ENCODE data around the gene KIAA1549.
"Not testable (repeated sequence)": the region's sequence is repeated elsewhere in the genome, so short reads cannot be mapped to it uniquely, and the experiment has no call there.

KIAA1549 gene

DNA sequence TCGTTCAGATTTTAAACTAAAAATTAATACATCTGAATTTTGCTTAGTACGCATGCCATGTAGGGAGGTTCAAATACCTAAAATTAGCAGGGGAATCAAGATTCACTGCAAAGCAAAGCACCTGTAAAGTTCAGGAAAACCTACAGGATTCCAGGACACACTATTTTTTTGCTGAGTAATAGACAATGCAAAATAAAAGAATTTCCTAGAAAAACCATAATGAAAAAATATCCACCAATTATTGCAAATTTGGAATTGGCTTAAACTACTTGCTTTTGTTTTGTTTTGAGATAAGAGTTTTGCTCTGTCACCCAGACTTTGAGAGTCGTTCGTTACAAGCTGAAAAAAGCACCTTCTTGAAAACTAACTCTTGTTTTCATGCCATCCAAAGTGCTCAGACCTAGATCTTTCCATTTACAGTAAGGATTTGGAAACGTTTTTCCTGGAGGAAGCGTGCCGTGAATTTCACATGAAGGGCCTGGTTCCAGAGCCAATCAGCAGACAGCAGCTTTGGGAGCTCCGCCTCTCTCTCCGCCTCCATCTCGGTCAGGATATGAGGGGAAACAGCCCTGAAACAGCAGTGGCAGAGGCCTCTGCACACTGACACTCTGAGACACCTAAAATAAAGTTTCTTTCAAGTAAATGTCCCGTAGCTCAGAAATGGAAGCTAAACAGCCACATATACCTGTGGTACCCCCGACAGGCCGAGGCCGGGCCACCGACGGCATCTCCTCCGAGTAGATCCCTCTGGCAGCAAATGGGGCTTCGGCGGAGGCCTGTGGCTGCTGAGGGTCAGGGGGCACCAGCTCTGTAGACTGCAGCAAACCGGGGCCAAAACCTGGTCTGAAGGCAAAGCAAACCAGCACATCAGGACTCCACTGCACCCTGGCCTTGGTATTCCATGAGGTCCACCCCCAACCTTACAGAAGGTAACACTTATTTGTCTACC lies 137.3 kb downstream of the KIAA1549 start:
- DNase-seq = no peak

DNA sequence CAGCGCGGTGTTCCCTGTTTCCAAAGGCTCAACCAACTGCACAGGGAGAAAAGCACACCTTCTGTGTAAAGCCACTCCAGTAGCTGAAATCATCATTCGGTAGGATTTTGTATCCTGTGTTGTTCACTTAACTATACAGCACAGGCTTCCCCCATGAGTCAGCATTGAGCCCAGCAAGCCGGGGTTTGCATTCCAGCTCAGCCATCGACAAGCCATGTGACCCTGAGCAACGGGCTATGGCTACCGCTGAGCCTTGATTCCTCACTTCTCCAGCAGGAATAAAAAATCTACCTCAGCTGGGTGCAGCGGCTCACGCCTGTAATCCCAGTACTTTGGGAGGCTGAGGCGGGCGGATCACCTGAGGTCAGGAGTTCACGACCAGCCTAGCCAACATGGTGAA lies 139.1 kb downstream of the KIAA1549 start:
- DNase-seq = peak; percentile 68

DNA sequence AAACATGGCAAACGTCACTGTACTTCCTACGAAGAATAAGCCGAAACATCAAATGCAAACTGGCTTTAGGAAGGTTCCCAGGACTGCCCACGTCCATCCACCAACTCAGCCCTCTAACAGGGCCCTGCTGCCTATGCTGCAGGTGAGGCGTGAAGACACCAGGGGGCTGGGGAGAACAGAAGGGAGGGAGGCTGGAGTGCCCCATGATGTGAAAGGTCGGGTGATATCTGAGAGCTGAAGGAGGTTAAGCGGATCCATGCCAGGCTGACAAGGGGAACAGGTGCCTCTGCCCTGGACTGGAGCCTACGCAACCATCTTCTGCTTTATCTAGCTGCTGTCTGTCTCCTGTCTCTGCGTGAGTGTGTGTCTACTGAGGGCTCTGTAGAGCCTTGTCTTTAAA lies 143.0 kb downstream of the KIAA1549 start:
- DNase-seq = no peak

DNA sequence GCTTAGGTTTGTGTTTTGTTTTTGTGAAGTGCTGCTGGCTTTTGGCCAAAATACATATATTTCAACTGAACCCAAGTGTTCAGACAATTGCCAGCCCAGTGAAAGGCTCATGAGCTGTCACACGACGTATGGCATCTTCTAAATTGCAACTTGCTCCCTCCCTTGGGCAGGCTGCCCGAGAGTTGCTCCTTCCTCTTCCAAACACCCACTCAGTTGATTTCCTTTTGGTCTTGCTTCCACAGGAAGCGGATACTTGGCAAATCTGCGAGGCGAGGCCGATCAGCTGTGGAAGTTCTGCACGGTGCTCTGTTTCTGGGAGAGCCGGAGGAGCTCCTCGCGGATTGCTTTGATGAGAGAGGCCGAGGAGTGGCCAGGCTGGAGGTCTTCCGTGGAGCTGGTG lies 143.6 kb downstream of the KIAA1549 start:
- DNase-seq = no peak

DNA sequence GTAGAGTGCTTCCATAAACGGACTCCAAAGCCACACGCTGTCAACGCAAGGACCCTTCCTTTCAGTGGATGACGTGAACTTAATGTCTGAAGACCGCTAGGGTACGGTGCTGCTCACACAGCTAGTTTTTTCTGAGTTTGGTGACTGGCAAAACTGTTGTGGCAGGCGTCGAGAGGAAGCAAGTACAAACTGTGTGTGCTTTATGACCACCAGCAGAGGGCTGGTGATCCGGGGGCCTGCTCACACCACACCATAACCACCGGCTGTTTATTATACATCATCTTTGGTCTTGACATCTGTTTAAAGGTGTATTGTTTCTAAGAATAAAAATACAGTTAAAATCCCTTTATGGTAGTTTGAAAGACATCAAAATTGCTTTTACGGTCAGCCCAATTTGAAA lies 146.1 kb downstream of the KIAA1549 start:
- no peak for DNase-seq

DNA sequence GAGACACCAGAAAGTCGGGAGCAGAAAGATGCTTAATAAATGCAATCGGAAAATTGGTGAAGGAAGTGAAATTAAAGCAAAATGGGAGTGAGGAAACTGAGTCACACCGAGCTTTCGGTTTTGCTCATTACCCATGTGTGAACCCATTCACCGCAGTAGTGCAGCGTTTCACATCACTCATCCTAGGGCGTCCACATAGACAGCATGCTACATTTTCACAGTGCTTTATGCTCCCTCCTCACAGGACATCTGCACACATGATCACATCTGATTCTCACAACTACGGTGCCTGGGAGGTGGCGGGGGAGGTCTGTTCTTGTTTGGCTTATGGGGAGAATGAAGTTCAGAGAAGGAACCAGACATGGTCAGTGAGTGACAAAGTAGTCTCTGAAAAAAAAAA lies 146.6 kb downstream of the KIAA1549 start:
- no peak for DNase-seq

DNA sequence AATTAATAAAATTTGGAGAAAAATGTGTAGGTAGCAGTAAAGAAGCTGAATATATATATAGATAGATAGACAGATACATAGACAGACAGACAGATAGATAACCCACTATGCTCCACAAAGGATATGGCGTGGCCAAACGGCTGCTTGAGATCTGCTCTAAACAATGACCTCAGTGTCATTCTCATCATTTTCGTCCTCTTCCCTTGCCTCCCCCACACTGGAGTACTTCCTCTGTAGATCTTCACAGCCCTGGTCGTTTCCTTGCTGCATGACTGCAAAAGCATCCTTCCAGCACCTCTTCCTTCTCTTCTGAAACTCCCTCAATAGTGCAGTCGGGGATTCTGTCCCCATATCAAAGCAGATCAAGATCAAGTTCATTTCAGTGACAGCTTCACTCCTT lies 147.6 kb downstream of the KIAA1549 start:
- DNase-seq = no peak

DNA sequence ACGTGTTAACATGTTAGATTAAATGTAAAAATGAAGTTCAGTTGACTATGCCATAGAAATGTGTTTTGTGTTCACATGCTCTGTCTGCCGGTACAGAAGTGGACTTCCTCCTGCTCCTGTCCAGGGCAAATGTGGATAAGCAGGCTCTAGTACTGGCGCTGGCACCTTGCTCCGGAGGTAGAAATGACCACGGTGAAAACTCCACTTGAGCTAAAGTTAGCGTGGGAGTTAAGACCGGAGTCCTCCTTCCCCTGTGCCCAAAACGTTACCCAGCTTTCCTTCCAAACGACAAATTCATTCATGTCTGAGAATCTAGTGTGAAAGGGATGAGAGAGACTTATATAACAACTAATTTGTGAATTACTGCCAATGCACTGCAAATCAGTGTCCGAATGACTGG lies 148.2 kb downstream of the KIAA1549 start:
- DNase-seq = no peak

DNA sequence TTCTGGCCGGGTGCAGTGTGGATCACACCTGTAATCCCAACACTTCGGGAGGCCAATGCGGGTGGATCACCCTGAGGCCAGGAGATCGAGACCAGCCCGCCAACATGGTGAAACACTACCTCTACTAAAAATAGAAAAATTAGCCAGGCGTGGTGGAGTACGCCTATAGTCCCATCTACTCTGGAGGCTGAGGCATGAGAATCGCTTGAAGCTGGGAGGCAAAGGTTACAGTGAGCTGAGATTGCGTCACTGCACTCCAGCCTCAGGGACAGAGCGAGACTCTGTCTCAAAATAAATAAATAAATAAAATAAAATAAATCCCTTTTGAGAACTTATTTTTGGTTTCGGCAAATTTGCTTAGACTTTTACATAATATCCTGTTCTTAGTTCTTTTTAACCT lies 151.9 kb downstream of the KIAA1549 start:
- no peak for DNase-seq

DNA sequence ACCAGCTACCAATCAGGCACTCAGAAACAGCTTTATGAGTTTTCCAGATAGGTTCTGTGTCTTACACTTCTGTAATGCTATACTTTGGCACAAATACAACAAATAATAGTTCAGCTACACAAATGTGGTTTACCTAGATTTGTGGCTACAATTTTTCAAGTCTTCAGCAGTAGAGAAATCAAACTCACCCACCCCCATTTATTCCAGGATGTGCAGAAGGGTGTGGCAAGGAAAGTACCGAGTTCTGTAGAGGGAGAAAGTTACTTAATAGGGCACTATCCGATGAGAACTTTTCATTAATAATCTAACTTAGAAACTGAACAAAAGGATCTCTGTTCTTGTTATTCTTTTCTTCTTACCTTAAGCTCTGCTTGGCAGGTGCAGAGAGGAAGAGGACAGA lies 152.9 kb downstream of the KIAA1549 start:
- DNase-seq = no peak

DNA sequence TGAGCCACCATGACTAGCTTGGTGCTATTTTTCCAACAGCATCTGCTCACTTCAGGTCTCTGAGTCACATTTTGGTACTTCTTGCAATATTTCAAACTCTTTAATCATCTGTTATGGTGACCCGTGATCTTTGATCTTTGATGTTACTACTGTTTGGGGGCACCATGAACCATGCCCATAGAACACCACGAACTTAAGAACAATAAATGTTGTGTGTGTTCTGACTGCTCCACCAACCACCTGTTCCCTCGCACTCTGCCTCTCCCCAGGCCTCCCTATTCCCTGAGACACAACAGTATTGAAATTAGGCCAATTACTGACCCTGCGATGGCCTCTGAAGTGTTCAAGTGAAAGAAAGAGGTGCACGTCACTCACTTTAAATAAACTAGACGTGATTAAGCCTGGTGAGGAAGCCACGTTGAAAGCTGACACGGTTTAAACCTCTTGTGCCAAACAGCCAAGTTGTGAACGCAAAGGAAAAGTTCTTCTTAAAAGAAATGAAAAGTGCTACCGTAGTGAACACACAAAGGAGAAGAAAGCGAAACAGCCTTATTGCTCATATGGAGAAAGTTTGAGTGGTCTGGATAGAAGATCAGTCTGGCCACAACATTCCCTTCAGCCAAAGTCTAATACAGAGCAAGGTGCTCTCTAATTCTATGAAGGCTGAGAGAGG lies 156.0 kb downstream of the KIAA1549 start:
- DNase-seq = no peak

DNA sequence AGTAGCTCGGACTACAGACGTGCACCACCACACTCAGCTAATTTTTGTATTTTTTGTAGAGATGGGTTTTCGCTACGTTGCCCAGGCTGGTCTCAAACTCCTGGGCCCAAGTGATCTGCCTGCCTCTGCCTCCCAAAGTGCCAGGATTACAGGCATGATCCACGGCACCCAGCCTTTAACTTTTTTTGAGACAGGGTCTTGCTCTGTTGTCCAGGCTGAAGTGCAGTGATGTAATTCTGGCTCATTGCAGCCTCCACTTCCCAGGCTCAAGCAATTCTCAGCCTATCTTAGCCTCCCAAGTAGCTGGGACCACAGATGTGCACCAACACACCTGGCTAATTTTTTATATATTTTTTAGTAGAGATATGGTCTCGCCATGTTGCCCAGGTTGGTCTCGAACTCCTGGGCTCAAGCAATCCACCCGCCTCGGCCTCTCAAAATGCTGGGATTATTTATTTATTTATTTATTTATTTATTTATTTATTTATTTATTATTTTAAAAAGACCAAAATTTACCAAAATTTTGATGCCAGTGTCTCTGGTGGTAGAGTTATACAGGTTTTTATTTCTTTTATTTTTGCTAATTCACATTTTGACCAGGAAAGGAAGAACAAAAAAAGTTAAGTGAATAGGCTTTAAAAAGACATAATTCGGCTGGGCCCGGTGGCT lies 158.2 kb downstream of the KIAA1549 start:
- no peak for DNase-seq

DNA sequence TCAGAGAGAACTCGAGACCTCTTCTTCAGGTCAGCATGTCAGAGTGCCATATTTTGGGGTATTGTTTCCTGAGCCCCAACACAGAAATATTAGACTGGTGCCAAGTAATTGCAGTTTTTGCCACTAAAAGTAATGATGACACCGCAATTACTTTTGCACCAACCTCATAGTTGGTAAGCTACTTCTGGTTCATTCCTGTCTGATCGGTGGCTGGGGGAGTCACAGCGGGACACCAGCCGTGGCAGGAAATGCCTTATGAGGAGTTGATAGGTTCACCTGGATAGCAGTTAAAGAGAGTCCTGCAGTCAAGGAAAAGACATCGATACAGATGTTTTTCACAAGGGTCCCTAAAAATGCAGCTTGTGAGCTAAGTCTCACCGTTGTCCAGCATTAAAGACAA lies 159.3 kb downstream of the KIAA1549 start:
- DNase-seq = no peak

DNA sequence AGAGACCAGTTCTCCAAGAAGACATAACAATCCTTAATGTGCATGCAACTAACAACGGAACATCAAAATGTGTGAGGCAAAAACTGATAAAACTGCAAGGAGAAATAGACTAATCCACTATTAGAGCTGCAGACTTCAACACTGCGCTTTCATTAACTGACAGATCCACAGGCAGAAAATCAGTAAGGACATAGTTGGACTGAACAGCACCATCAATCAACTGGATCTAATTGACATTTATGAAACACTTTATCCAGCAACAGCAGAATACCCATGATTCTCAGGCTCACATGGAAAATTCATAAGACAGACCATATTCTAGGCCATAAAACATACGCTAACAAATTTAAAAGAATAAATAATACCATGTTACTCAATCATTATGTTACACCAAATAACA lies 161.6 kb downstream of the KIAA1549 start:
- DNase-seq = no peak

DNA sequence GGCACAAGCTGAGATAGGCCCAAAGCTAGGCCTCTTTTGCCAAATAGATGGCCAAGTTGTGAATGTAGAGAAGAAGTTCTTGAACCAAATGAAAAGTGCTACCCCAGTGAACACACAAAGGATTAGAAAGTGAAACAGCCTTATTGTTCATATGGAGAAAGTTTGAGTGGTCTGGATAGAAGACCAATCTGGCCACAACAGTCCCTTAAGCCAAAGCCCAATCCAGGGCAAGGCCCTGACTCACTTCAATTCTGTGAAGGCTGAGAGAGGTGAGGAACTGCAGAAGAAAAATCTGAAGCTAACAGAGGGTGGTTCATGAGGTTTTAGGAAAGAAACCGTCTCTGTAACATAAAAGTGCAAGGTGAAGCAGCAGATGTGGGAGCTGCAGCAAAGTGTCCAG lies 164.5 kb downstream of the KIAA1549 start:
- no peak for DNase-seq

DNA sequence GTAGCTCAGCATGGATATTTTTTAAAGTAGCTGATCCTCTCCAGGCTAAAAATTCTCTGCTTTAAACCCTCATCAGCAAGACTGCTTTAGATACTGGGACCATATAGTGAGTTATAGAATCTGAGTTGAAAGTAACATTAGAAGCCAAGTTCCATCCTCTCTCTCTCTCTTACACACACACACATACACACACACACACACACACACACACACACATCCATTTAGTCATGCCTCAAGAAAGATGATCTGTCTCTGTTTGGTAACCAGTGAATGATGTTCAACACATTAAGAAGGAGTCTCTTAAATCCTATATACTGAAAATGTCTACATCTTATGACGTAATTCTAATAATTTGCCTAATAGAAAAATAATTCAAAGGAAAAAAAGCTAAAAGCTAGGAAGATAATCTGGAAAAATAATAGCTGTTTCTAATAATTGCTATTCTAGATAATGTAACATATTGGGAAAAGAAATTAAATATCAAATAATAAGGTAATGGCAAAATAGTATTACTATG lies 166.3 kb downstream of the KIAA1549 start:
- DNase-seq = no peak

DNA sequence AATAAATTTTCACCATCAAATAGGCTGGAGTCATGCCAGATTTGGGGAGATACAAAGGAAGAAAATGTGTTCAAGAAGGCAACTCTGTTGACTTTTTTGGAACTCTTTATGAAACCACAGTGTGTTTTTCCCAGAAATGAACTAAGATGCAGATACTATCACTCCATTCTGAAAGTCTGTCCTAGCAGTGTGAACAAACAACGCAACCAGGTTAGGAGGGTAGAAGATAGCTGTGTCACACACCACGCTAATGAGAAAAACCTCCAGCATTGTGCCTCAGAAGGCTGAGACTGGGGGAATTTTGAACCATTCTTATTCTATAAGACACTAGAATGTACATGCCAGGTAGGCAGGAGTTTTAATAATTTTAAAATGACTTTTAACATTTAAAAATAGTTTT lies 167.2 kb downstream of the KIAA1549 start:
- no peak for DNase-seq

DNA sequence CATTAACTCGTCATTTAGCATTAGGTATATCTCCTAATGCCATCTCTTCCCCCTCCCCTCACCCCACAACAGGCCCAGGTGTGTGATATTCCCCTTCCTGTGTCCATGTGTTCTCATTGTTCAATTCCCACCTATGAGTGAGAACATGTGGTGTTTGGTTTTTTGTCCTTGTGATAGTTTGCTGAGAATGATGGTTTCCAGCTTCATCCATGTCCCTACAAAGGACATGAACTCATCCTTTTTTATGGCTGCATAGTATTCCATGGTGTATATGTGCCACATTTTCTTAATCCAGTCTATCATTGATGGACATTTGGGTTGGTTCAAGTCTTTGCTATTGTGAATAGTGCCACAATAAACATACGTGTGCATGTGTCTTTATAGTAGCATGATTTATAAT lies 169.9 kb downstream of the KIAA1549 start:
- DNase-seq = not testable (repeated sequence)

DNA sequence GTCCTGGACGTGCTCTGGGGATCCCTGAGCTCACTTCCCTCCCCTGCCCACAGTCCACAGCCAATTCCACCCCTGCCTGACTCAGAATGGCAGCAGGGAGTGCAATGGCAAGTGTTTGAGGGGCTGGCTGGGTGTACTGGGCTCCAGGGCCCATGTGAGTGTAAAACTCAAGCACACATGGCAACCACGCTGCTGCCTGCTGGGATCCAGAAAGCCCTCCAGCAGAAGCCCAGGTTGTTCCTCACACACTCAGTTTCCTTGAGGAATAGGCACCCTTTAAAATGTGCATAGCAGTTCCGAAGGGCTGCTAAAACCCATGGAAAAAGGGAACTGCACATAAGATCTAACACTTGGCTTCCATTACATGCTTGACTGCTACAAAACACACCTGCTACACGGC lies 171.8 kb downstream of the KIAA1549 start:
- no peak for DNase-seq

DNA sequence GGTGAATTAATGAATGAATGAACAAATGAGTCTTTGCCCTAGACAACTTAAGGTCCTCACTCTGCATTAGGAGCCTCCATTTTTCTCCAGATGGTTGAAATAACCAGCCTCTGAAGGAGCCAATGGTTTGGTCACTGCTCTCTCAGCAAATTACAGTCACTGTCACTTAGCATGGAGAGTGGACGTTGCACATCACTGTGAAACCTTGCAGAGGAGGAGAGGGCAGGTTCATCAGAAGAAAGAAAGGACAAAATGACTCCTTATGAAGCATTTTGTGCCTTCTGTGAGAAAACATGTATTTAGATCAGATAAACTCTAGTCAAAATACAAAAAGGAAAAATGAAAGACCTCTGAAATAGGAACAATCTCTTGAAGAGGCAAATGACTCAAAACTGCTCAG lies 176.6 kb downstream of the KIAA1549 start:
- DNase-seq = no peak

DNA sequence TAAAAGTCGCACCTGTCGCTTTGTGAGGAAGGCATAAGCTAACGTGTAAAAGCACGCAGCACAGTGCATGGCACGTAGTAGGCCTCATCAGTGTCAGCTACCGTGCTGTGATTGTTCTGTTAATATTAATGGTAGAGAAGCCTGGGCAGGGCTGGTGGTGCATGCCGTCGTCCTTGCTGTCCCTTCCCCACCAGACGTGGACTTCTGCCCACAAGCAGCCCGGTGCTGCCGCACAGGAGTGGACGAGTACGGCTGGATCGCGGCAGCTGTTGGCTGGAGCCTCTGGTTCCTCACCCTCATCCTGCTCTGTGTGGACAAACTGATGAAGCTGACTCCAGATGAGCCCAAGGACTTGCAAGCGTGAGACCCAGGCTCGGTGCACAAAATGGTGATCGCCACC lies 178.5 kb downstream of the KIAA1549 start:
- no peak for DNase-seq

DNA sequence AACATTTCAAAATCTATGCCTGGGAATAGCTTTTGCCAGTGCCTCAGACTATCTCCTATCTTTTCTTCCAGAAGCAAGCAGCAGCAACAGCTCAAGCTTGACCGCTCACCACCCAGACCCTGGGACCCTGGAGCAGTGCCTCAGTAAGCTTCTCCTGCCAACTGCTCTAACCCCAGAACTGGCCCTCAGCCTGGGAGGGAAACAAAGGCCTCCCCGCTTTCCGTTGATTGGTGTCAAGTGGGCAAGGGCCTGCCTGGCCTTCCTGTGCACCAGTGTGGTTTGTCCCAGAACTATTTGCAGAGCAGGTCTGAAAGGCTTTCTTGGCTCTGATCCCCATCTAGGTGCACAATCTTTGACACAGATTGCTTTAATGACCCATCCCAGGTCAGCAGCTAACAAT lies 179.9 kb downstream of the KIAA1549 start:
- DNase-seq = no peak

DNA sequence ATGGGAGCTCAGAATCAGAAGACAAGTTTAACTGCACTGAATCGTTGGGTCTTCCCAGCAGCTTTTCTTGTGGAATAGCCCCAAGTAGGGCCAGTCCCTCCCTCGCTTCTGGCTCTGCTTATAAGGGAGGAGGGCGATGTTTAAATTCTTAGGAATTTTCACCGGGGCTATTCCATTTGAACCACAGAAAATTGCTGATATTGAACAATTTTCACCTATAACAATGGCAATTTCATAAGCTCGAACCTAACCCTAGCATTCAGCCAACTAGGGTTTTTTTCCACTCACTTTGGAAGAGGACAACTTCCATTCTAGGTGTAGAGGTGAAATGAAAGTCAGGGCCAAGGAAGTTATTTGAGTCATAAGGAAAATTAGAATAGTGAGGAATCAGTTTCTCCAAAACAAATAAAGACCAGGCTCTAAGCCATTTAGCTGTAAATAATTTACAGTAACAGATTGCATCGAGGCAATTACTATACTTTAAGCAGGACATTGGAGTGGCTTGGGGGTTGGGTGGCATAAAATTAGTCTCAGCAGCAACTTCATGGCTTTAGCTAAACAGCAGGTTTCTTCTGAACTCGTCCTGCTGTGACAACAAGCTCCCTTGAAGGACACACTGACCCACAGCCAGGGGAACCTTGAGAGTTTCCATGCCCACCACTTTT lies 181.7 kb downstream of the KIAA1549 start:
- DNase-seq = no peak
